GF-D8 (cell line): Measurements from ENCODE around the gene KANK3.
"Not testable (repeated sequence)": the region's sequence is repeated elsewhere in the genome, so short reads cannot be mapped to it uniquely, and the experiment has no call there.

Experiments
- DNase-seq: peaks from one replicate; lab custom pipeline; 2025; lab: John Stamatoyannopoulos, UW

The KANK3 gene

DNA sequence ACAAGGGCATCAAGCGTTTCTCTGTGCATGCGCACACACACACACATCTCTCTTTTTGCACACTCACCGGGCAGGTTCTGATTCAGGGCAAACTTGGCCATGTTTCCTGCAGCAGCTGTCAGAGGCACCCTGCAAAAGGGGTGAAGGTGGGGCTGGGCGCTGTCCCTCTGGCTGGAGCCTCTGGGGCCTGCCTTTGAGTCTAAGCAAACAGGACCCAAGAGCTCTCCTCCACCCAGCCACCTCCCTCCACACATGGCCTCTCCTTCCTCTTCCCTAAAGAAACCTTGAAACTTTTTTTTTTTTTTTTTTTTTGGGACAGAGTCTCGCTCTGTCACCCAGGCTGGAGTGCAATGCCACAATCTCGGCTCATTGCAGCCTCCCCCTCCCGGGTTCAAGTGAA, 5.3 kb downstream of the KANK3 start:
- no peak for DNase-seq

- DNase-seq: no peak
These were observed 6.4 kb downstream of the KANK3 start for GRCh38 chr19:8336660-8337059.

- no peak for DNase-seq
These were observed 6.9 kb downstream of the KANK3 start for GRCh38 chr19:8336072-8336569.

DNA sequence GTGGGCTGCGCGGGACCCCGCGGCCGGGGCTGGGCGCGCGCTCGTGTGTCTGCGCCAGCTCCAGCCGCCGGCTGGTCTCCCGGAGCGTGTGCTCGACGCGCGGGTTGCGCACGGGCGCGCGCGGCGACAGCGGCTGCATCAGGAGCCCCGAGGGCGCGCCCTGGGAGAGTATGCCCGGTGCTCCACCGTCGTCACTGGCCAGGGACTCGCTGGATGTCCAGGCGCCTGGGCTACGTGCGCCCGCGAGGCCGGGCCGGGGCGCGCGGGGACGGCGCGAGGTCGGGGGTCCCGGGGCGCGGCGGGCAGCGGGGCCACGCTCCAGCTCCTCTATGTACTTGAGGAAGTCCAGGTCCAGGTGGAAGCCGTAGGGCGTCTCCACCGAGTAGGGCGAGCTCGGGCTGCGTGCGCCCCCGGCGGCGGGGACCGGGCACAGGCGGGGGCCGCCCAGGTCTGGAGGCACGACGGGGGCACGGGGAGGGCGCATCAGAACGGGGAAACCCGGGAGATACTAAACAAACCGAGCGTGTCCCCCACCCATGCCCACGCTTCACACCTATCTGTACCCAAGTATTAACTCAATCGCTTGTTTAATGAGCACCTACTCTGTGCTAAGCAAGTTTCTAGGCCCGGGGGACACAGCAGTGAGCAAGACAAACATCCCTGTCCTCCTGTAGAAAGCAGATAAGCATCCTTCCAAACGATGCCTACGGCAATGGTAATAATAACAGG, 7.6 kb downstream of the KANK3 start:
- DNase-seq: no peak

DNA sequence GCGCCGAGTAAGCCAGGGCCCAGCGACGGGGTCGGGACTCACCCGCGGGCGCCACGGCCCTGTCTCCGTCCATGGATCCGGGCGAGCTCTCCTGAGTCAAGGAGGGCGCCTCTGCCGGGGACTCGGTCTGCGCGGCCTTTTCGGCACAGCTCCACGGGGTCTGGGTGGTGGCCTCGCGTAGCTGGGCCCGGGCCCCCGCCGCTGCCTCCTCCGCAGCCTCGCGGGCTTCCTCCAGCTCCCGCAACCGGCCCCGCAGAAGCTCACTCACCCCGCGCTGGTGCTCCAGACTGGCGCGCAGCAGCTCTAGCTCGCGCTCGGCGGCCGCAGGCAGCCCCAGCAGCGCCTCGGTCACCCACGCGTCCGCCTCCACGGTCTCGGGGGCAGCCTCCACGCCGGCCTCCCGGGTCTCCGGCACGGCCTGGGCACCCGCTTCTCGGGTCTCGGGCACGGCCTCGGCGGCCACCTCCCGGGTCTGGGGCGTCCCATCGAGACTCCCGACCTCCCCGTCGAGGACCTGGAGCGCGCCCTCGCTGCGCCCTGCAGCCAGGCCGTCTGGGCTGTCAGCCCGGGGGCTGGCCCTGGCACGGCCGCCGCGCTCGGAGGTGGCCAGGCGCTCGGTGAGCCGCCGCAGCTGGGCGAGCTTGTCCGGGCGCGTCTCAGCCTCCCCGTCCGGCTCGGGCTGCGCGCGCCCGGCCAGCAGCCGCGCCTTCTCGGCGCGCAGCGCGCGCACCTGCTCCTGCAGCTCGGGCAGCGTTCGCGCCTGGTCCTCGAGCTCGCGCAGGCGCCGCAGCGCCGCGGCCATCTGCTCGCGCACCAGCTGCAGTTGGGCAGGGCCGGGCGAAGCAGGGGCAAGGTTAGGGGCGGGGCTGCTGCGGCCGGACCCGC, 8.4 kb downstream of the KANK3 start:
- DNase-seq: no peak

DNA sequence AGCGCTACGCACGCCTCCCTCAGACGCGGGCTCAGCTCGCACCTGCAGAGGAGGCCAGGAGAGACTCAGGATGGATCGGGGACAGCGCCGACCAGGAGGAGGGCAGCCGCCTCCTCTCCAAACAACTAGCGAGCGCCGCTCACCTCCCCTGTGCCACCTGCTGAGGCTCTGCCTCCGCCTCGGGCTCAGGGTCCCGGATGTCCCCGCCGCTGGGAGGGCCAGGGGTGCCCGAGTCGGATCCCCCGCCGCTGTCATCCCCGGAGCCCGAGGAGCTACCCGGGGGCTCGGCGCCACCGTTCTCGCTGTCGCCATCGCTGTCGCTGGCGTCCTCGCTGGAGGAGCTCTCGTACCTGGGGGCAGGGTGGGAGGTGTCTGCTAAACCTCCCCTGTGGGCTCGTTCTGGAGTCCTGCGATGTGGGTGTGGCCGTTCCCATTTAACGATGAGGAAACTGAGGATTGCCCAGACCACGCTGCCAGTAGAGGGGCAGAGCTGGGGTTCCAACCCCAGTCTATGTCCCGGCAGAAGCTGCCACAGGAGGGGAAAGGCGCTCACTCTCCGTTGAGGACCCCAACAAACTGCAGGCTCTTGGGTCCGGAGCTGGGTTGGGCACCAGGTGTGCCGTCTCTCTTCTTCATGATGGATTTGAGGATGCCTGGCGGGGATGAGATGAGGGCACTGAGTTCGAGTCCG, 9.2 kb downstream of the KANK3 start:
- DNase-seq: no peak

- no peak for DNase-seq
These were observed 9.9 kb downstream of the KANK3 start for GRCh38 chr19:8332976-8333766.

- no peak for DNase-seq
These were observed 11.7 kb downstream of the KANK3 start for GRCh38 chr19:8331263-8331845.

DNA sequence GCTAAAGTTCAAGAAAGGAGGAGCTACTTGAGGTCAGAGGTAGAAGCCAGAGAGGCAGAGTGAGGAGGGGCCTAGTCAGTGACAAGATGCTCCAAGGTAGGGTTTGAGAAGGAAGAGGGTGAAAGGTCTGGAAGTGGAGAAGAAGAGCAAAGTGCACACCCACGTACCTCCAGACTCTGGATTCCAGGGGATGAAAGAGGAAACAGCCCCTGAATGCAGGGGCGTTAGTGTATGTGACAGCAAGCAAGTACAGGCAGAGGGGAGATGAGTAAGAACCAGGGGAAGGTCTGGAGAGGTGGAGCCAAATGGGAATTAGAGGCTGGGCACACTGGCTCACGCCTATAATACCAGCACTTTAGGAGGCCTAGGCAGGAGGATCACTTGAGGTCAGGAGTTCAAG, 13.1 kb downstream of the KANK3 start:
- DNase-seq: no peak

- no peak for DNase-seq
These were observed 17.6 kb downstream of the KANK3 start for GRCh38 chr19:8325454-8325853.

- no peak for DNase-seq
These were observed 18.6 kb downstream of the KANK3 start for GRCh38 chr19:8324186-8325050.

GRCh38 chr19:8323781-8324185, 19.3 kb downstream of the KANK3 start:
- no peak for DNase-seq

DNA sequence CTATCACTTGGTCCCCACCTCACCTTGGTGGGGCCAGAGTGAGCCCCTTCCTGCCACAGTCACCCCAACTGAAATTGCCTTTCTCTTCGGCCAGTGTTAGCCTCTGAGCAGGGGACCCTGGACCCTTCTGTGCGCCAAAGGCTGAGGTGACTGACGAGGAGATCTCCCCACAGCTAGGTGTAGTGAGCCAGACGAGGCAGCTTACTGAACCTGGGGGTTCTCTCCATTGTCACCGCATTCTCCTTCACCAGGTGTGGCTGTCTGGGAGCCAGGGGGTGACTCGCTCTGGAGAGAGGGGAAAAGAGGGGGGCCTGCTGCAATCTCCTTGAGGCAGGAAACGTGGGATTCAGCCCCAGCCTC, 20.4 kb downstream of the KANK3 start:
- no peak for DNase-seq

GRCh38 chr19:8321986-8322637, 20.9 kb downstream of the KANK3 start:
- DNase-seq: no peak

DNA sequence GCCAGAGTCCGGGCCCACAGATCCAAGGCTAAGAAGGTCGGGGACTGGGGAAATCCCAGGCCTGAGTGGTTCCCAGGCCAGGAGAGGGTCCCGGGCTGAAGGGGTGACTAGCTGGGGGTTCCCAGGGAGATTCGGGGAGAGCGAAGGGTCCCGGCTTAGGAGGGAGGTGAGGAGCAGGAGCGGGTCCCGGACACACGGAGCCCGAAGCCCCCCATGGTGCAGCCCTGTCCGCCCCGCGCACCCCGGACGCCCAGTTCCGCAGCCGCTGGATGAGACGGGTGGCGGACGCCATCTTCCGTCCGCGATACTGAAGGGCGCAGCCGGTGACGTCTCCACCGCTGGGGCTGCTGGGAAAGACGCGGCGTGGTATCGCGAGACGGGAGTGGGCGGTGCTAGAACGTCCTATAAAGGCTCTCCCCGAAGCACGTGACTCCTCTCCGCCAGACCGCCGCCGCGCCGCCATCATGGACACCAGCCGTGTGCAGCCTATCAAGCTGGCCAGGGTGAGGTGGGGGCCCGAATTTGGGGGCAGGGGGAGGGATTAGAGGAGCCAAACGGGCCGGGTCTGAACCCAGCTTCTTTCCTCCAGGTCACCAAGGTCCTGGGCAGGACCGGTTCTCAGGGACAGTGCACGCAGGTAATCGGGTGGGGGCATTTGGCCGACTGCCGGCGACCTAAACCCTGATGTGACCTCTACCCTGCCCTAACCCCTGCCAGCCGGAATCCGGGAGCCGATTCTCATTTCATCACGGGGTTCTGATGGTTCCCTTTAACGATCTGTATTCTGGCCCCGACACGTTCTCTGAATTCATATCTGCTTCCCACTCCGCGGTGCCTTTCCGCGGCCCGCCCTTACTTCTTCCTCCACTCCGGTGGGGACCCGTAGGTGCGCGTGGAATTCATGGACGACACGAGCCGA, 21.7 kb downstream of the KANK3 start, which contains the start of the genes NDUFA7 and RPS28:
Gene NDUFA7 (minus strand): TSS at position 309 of the 919 bp plus-strand sequence. CDS start 17 bp downstream, at position 292.
Gene RPS28 (plus strand): TSS at position 430 of the 919 bp plus-strand sequence. CDS start 35 bp downstream, at position 465.
- peak; percentile 83 for DNase-seq

GRCh38 chr19:8320564-8321066, 22.4 kb downstream of the KANK3 start:
- peak; percentile 10 for DNase-seq

- no peak for DNase-seq
These were observed 23.1 kb downstream of the KANK3 start for GRCh38 chr19:8319807-8320520.

DNA sequence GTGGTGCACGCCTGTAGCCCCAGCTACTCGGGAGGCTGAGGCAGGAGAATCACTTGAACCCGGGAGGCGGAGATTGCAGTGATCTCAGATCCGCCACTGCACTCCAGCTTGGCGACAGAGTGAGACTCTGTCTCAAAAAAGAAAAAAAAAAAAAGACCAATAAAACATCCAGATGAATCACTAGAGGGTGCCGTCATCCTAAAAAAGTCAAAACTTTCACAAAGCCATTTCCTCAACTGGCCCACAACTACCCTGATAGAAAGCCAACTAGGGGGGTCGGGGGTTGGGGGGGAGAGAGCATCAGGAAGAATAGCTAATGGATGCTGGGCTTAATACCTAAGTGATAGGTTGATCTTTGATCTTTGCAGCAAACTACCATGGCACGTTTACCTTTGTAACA, 24.2 kb downstream of the KANK3 start:
- not testable (repeated sequence) for DNase-seq
